Cardiac muscle cell (in vitro differentiated cells and primary cell): Measurements from ENCODE around the gene KCNQ1. TPM values are rescaled to one million over a fixed set of nuclear protein-coding genes. Genes with fewer than 3 reads are reported as not detected.

ENCODE experiments used
- DNase-seq, 2 donors: peaks; one replicate each; pipeline versions ENCODE4 v3.0.0 to v3.0.0-alpha.2; 2010 to 2017; ENCODE audit warnings: low read depth in 1 of 2, low spot score in 1 of 2
- H3K27ac ChIP-seq: fragments of 200-600 bp; sonication (generic); 2 replicates; pipeline ENCODE4 v1.5.1; 2016
- H3K27me3 ChIP-seq: fragments of 200-600 bp; sonication (generic); 2 replicates; pipeline ENCODE4 v1.6.0; 2016; ENCODE audit warnings: control low read depth
- H3K36me3 ChIP-seq: fragments of 200-600 bp; sonication (generic); 2 replicates; pipeline ENCODE4 v1.5.1; 2016; ENCODE audit warnings: control low read depth
- H3K4me1 ChIP-seq: fragments of 200-600 bp; sonication (generic); 2 replicates; pipeline ENCODE4 v1.8.1; 2017; ENCODE audit warnings: low read depth, mild to moderate bottlenecking, mixed run types
- H3K4me3 ChIP-seq: fragments of 200-600 bp; sonication (generic); 2 replicates; pipeline ENCODE4 v1.5.1; 2016; ENCODE audit warnings: mild to moderate bottlenecking
- H3K9me3 ChIP-seq: fragments of 200-600 bp; sonication (generic); 2 replicates; pipeline ENCODE4 v1.5.1; 2017; ENCODE audit warnings: low read depth, mild to moderate bottlenecking, control low read depth
- polyA plus RNA-seq: library from polyadenylated mRNA; unstranded; fragments of >200 nt; fragmentation: Nextera tagmentation; extraction: Ambion mirVana; gene quantifications from 2 replicates; pipeline ENCODE4 v1.2.1, GENCODE V29; 2016
- total RNA-seq: library from RNA; depleted of rRNA; stranded (reverse); fragments of >200 nt; gene quantifications from 2 replicates; pipeline ENCODE4 v1.2.3, GENCODE V29; 2016
- TF ChIP-seq, protein P1 (sequence below): IDR thresholded peaks from 2 replicates; pipeline ENCODE4 v1.5.1; 2012; ENCODE audit warnings: low read depth, mild to moderate bottlenecking, low read length

KCNQ1 gene
- total and polyA plus RNA-seq, 2 experiments from 2014 or later: 13.9 to 18.6 TPM

- peaks cover 40% of the 10 kb centered on the region for H3K4me1 ChIP-seq
- peaks cover 12% of the 10 kb centered on the region for H3K27me3 ChIP-seq
- H3K4me3 ChIP-seq: no peak overlapping the region
- no peaks in the 10 kb centered on the region for H3K36me3 ChIP-seq
- peak overlapping the region; percentile 25 for H3K27ac ChIP-seq
- no peak for DNase-seq
- H3K9me3 ChIP-seq: no peaks in the 10 kb centered on the region
- TF ChIP-seq, protein P1, sequence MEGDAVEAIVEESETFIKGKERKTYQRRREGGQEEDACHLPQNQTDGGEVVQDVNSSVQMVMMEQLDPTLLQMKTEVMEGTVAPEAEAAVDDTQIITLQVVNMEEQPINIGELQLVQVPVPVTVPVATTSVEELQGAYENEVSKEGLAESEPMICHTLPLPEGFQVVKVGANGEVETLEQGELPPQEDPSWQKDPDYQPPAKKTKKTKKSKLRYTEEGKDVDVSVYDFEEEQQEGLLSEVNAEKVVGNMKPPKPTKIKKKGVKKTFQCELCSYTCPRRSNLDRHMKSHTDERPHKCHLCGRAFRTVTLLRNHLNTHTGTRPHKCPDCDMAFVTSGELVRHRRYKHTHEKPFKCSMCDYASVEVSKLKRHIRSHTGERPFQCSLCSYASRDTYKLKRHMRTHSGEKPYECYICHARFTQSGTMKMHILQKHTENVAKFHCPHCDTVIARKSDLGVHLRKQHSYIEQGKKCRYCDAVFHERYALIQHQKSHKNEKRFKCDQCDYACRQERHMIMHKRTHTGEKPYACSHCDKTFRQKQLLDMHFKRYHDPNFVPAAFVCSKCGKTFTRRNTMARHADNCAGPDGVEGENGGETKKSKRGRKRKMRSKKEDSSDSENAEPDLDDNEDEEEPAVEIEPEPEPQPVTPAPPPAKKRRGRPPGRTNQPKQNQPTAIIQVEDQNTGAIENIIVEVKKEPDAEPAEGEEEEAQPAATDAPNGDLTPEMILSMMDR: no peak
These were observed 18.4 kb downstream of the KCNQ1 start for GRCh38 chr11:2462986-2463765.

DNA sequence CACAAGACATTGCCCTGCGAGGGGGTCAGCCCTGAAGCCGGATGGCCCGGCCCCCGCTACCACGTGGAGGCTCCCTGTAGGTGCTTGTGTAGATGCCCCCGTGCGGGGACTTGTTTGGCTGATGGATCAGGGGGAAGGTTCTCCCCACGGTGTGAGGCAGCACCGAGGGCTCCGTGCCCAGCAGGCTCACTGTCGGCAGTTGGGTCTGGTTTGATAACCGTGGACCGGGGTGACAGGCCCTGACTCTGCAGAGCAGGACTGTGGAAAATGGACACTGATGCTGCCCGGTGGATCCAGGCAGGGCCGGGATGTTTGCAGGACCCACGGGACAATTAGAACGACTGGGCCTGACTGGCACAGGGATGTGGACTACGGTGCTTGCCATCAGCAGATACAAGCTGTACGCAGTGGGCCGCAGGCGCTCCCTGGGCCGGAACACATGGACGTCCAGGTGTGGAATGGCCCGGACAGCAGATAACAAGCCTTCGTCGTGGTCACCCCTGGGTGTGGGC is 19.0 kb downstream of the KCNQ1 start:
- Histone ChIP-seq H3K36me3 (no peaks in the 10 kb centered on the region), H3K27me3 (peaks cover 12% of the 10 kb centered on the region), H3K4me3 (no peak overlapping the region), H3K27ac (no peak overlapping the region), H3K9me3 (no peaks in the 10 kb centered on the region), H3K4me1 (peaks cover 40% of the 10 kb centered on the region)
- TF ChIP-seq, protein P1: no peak
- no peak for DNase-seq

DNA sequence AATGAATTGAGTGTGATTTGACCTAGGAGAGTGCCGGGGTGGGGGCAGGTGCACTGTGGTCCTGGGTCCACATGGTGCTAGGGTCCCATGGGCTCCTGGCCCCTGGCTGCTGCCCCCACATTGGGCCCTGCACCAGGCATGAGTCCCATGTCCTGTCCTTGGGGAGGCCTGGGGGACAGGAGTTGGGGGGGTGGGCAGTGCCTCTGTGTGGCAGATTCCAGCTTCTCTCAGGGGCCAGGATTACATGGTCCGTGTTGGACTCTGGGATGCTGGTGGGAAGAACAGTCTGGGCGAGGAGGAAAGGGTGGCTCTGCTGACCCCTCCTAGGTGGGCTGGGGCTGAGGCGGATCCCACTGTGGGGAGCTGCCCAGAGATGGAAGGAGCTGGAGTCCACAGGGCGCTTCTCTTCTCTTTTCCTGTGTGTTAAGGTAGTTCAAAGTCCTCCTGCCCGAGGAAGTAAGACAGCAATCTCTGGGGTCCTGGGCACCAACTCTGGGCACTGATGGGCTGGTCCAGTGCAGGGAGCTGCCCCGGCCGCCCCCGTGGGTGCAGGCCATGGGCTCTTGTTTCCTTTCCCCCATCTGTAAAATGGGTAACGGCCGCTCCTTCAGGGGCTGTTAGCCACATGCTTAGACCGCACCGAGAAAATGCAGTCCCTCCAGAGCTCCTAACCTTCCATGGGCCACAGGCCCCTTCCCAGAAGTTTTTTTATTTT is 19.8 kb downstream of the KCNQ1 start:
- no peak for DNase-seq
- Histone ChIP-seq H3K4me1 (peaks cover 40% of the 10 kb centered on the region), H3K27ac (no peak overlapping the region), H3K36me3 (no peaks in the 10 kb centered on the region), H3K9me3 (no peaks in the 10 kb centered on the region), H3K27me3 (peaks cover 14% of the 10 kb centered on the region), H3K4me3 (no peak overlapping the region)
- TF ChIP-seq, protein P1: no peak

DNA sequence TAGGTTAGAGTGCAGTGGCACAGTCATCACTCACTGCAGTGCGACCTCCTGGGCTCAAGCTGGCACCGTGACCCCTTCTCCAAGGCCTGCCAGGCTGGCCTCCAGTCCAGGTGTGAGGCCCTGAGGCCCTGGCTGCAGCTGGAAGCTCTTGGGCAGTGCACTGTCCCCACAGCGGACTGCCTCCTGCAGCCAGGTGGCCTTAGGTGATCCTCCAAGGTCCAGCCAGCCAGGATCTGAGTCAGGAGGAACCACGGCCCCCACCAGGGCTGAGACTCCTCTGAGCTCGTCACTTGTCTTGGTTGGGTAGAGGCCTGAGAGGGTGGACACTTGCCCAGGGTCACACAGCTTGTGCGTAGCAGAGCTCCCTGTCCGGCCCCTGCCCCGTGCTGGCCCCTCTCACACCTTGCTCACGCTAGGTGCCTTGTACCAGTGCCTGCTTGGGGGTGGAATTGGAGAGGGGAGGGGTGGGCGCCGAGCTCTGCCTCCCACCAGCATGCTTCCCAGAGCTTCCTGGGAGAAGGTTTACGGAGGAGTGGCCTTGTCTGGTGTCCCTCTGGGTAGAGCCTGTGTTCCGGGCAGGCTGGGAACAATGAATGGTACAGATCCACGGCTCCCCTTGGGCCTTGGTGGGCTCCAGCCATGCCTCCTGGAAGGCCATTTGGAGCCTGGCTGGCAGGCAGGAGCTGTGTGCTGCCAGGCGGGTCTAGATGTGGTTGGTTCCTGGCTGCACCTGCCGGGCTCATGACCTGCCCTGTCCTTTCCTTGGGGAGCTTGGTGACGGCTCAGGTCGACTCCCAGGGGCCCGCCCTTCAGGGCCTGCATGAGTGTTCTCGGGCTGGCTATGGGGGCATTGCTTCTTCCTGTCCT is 20.6 kb downstream of the KCNQ1 start:
- H3K36me3 ChIP-seq: no peaks in the 10 kb centered on the region
- H3K4me1 ChIP-seq: peaks cover 33% of the 10 kb centered on the region
- no peaks in the 10 kb centered on the region for H3K9me3 ChIP-seq
- H3K27ac ChIP-seq: no peak overlapping the region
- peaks cover 22% of the 10 kb centered on the region for H3K27me3 ChIP-seq
- no peak for DNase-seq
- TF ChIP-seq, protein P1: no peak
- H3K4me3 ChIP-seq: no peak overlapping the region

DNA sequence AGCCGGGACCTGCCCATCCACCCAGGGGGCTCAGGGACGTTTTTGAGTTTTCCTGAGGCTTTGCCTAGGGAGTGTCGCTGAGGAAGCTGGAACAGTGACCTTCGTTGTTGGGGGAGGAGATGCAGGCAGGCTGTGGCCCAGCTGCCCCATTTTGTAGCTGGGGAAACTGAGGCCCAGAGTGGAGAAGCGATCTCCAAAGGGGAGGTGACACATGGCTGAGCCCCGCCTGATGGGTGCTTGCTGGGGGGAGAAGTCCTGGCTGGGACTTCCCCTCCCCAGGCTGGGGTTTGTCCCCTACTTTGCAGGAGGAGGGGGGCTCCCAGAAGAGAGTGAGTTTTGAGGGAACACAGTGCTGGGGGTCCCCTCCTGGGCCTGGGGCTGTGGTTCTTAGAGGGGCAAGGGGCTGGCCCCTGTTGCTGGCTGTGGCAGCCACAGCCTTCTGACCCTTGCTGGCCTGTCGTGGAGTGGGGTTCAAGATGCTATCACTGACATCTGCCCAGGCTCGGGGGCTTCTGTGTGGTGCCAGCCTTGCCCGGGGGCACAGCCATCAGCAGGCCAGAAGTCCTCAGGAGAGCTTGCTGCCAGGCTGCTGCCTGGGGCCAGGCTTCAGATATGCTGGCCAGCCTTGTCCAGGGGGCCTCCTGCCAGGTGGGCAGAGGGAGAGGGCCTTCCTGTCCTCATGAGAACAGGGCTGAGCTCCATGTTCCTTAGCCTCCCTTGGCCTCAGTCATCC is 21.4 kb downstream of the KCNQ1 start:
- no peaks in the 10 kb centered on the region for H3K36me3 ChIP-seq
- no peak overlapping the region for H3K4me3 ChIP-seq
- H3K4me1 ChIP-seq: peaks cover 25% of the 10 kb centered on the region
- no peak for DNase-seq
- H3K9me3 ChIP-seq: no peaks in the 10 kb centered on the region
- H3K27me3 ChIP-seq: peaks cover 27% of the 10 kb centered on the region
- TF ChIP-seq, protein P1: no peak
- H3K27ac ChIP-seq: no peak overlapping the region
